HL-60 (cell line): Measurements from ENCODE around the gene VWA8.
"Not testable (repeated sequence)": the region's sequence is repeated elsewhere in the genome, so short reads cannot be mapped to it uniquely, and the experiment has no call there.

Experiments
- DNase-seq, 2 experiments: peaks; one replicate each; pipeline ENCODE4 v3.0.0-alpha.2; 2010 to 2020; ENCODE audit warnings: low read depth in 1 of 2, low spot score in 1 of 2
- H3K27ac ChIP-seq: fragments of 250-450 bp; sonication (Bioruptor Pico); replicated peaks from 2 replicates; pipeline ENCODE4 v1.5.1; 2020; ENCODE audit warnings: mild to moderate bottlenecking, moderate library complexity
- H3K27me3 ChIP-seq: fragments of 250-450 bp; sonication (Bioruptor Pico); 2 replicates; pipeline ENCODE4 v1.5.1; 2021; ENCODE audit warnings: mild to moderate bottlenecking, moderate library complexity; ENCODE audit not compliant: insufficient read depth, poor library complexity, severe bottlenecking
- H3K4me3 ChIP-seq: replicated peaks from 2 replicates; pipeline ENCODE4 v1.5.1; 2011; ENCODE audit warnings: mild to moderate bottlenecking, control low read depth, low read length; ENCODE audit not compliant: insufficient read depth
- CTCF ChIP-seq: IDR thresholded peaks from one replicate; pipeline ENCODE4 v1.5.1; 2011; ENCODE audit warnings: low read length, control low read depth, inconsistent platforms; ENCODE audit not compliant: insufficient read depth
- GABPA ChIP-seq: IDR thresholded peaks from 2 replicates; pipeline ENCODE4 v1.6.1; 2012; ENCODE audit warnings: low read depth
- POLR2AphosphoS5 ChIP-seq: IDR thresholded peaks from 2 replicates; pipeline ENCODE4 v1.6.1; 2012; ENCODE audit warnings: low read depth
- REST ChIP-seq: IDR thresholded peaks from 2 replicates; pipeline ENCODE4 v1.6.1; 2012; ENCODE audit warnings: low read depth; ENCODE audit not compliant: insufficient replicate concordance
- SPI1 ChIP-seq: IDR thresholded peaks from 2 replicates; pipeline ENCODE4 v1.6.1; 2012; ENCODE audit warnings: low read depth, mild to moderate bottlenecking, borderline replicate concordance

VWA8 gene

GRCh38 chr13:41621716-41622431, 339.0 kb downstream of the VWA8 start:
- H3K27me3 ChIP-seq, result no peaks in the 10 kb centered on the region
- DNase-seq, result no peak
- no peak overlapping the region for H3K4me3 ChIP-seq
- no peak overlapping the region for H3K27ac ChIP-seq
- TF ChIP-seq POLR2AphosphoS5, result no peak
- TF ChIP-seq REST, result no peak
- no peak for TF ChIP-seq GABPA

GRCh38 chr13:41617633-41618032, 343.3 kb downstream of the VWA8 start:
- not testable (repeated sequence) for DNase-seq, H3K4me3 ChIP-seq, H3K27ac ChIP-seq, H3K27me3 ChIP-seq

- no peaks in the 10 kb centered on the region for H3K27me3 ChIP-seq
- TF ChIP-seq CTCF (no peak), REST (no peak), SPI1 (no peak), POLR2AphosphoS5 (no peak), GABPA (no peak)
Observed at GRCh38 chr13:41616151-41616550, 344.8 kb downstream of the VWA8 start.

GRCh38 chr13:41615528-41615855, 345.4 kb downstream of the VWA8 start:
- TF ChIP-seq POLR2AphosphoS5, result no peak
- TF ChIP-seq CTCF, result no peak
- no peak for TF ChIP-seq REST
- TF ChIP-seq GABPA, result no peak
- TF ChIP-seq SPI1, result no peak
- no peak overlapping the region for H3K4me3 ChIP-seq
- H3K27me3 ChIP-seq, result no peaks in the 10 kb centered on the region
- DNase-seq, result no peak
- no peak overlapping the region for H3K27ac ChIP-seq

More at GRCh38 chr13:41616151-41616550, 344.8 kb downstream of the VWA8 start:
- no peak for DNase-seq
- Histone ChIP-seq H3K27ac (no peak overlapping the region), H3K4me3 (no peak overlapping the region)
